UCSD-AML1 (cell line): ENCODE results near the gene STX17.
"Not testable (repeated sequence)": the region's sequence is repeated elsewhere in the genome, so short reads cannot be mapped to it uniquely, and the experiment has no call there.

Source experiments
- DNase-seq: peaks from one replicate; lab custom pipeline; 2025; ENCODE audit not compliant: unreplicated experiment; lab: John Stamatoyannopoulos, UW

Gene STX17

DNA sequence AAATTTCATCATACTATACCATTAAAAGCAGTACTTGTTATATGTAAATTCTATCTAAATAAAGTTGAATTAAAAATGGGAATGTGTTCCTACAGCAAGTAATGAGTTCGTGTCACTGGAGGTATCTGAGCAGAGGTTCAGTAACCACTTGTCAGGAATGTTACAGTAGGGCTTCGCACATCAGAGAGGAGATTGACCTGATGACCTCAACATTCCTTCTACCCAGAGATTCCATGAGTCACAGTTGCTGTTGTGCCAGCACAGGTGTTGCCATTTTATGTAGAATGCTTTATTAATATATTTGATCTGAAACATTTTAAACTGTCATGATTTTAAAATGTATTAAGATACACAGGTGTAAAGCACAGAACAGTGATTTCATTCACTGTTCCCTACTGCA, 60.3 kb downstream of the STX17 start:
- DNase-seq, result no peak

DNA sequence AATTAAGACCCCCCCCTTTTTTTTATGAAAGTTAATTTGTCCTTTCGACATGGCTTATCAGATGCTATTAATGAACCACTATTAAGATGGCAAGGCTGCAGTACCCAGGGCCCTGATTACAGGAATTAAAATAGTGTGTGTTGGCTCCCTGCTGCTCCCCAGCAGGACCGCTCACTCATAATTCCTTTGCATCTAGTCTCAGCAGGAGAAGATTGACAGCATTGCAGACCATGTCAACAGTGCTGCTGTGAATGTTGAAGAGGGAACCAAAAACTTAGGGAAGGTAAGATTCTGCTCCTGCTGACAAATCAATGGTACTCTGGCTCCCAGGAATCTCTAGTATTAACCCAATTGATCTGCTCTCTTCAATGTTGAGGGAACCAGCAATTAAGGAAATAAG, 61.0 kb downstream of the STX17 start:
- DNase-seq, result no peak

DNA sequence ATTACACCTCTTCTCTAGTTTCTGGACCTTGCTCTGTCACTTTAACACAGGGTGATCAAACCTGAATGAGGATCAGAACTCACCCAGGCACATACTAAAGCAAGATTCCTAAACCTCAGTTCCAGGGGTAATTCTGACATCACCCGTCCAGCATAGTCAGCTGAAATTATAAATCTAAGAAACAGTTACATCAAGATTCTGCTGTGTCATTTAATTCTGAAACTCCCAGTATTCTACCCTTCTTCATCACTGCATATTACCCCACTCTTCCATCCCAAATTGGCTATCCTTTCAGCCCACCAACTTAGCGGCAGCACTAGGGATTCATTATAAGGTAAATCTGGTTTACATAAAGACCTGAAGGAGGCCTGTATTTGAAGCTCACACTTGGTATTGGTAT, 64.0 kb downstream of the STX17 start:
- no peak for DNase-seq

DNA sequence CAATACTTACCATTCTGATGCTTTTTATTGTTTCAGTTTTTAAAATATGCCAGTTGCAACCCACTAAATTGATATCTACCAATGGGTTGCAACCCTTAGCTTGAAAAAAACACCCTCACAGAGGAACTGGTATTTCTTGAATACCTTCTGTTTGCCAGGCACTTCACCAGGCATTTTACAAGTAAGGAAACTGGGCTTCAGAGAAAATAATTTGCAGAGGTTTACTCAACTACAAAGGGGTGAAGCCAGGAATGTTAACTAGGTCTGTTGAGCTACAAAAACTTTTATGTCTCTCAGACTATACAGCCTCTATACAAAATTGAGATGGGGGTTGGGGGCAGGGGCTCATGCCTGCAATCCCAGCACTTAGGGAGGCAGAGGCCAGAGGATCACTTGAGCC, 65.0 kb downstream of the STX17 start:
- DNase-seq, result no peak

GRCh38 chr9:99973455-99973854, 67.0 kb downstream of the STX17 start:
- DNase-seq, result no peak

- DNase-seq, result no peak
Observed at GRCh38 chr9:99977033-99977792, 70.8 kb downstream of the STX17 start.

DNA sequence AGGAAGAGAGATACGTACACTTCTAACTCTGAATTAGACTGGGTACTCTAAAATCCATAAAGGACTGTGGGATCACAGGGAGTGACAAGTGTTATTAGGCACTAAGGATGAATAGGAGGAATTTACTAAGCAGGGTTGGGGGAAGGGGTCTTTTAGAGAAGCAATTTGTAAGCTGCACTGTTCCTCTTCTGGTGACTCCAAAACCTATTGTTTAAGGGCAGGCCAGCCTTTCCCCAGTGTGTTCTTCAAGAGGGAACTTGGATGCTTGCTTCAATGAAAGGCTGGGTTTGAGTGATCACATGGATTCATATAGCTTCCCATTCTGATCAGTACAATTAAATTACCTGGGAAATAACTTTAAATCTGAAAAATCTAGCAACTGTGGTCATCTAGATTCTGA, 71.8 kb downstream of the STX17 start:
- DNase-seq, result no peak

DNA sequence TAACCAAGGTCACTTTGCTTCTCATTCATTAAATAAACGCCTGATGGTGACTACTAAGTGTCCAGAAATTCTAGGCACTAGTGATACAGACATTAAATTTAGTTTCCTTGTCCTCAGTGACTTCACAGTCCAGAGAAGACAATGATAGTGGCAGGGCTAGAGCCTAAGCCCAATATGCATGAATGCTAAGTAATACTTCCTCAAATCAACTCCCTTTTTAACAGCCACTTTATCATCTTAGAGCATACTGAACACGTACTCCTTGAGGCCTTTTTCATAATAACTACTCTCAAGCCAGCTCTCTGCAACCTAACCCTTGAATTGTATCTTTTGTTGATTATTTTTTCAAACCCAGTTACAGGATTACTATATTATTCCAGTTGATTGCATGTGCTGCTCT, 74.1 kb downstream of the STX17 start:
- no peak for DNase-seq

GRCh38 chr9:99986642-99987041, 80.2 kb downstream of the STX17 start:
- no peak for DNase-seq

- not testable (repeated sequence) for DNase-seq
Observed at GRCh38 chr9:99990508-99990907, 84.1 kb downstream of the STX17 start.

DNA sequence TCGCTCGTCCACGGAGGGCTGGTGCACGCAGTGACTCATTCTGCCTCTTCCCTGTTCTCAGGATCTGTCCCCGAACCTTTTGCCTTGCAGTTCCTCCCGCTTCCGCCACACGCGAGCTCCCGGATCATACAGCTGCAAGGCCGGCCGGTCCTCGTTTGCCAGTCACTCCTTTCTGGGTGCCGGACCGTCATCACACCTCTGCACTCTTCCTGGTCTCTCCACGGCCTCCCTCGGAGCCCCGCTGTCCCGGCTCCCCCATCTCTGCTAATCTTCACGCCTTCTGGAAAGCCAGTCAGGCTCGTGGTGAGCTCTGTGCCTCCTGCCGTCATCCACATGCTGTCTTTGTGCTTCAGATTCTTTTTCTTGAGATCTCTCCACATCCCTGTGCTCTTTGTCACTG, 91.8 kb downstream of the STX17 start:
- DNase-seq, result no peak

GRCh38 chr9:99998866-99999265, 92.4 kb downstream of the STX17 start:
- DNase-seq, result no peak

DNA sequence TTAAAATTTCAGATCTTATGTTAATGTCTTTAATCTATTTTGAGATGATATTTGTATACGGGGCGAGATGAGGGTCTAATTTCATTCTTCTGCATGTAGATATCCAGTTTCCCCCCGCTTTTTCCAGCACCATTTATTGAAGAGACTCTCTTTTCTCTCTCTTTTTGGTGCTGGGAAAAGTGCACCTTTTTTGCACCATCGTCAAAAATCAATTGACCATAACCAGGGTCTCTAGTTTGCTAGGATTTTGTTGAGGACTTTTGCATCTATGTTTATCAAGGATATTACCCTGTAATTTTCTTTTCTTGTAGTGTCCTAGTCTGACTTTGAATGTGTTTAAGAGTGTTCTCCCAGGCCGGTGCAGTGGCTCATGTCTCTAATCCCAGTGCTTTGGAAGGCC, 93.3 kb downstream of the STX17 start:
- no peak for DNase-seq

GRCh38 chr9:100011062-100011681, 104.7 kb downstream of the STX17 start:
- no peak for DNase-seq

DNA sequence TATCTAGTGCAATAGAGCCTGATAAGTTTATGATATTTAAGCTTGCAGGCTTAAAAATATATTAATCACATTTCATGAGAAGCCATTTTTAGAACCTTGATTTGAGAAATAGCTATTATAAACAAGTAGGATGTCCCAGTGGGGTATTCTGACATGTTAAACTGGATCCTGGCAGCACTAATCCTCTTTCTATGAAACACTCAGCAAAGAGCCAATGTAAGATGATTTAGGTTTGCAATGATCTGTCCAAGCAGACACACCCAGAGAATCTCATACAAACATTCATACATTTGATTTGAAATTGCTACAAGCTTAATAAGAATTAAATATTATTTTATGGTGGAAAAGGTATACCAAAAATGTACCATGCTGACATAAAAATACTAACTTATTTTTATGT, 105.8 kb downstream of the STX17 start:
- DNase-seq, result no peak

GRCh38 chr9:100013573-100013972, 107.1 kb downstream of the STX17 start:
- no peak for DNase-seq

GRCh38 chr9:100014846-100015245, 108.4 kb downstream of the STX17 start:
- no peak for DNase-seq

DNA sequence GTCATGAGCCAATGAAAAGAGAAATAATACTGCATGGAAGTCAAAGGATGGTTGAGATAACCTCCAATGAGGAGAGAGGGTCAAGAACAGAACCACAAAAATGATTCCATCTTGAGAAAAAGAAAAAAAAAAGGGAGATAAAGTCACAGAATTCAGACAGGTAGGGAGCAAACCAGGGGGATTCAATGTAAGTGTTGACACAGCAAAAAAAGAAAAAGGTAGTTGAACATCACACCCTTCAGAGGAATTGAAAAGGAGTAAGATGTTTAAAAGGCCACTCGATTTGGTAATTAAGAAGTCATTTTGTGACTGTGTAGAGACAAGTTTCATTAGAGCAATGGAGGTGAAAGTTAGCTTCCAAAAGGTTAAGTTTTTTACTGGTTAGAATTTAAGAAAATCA, 113.1 kb downstream of the STX17 start:
- no peak for DNase-seq
